A549 (cell line): ENCODE measurements around the gene HSF2BP.

ENCODE experiments used
- JUN ChIP-seq, 2 experiments: fragments of >200 bp; sonication (Bioruptor Twin); formaldehyde crosslinking; IDR thresholded peaks; 2 replicates in 1 of 2; 3 replicates in 1 of 2; pipeline ENCODE4 v1.6.1; 2016 to 2017
- POLR2A ChIP-seq: IDR thresholded peaks from 2 replicates; pipeline ENCODE4 v1.6.1; 2012; ENCODE audit warnings: mild to moderate bottlenecking, low read length
- TF ChIP-seq, protein P1 (sequence below): fragments of 250-450 bp; sonication (Bioruptor Pico); IDR thresholded peaks from 2 replicates; pipeline ENCODE4 v1.5.0; 2021; ENCODE audit warnings: mild to moderate bottlenecking, moderate library complexity, borderline replicate concordance
- TF ChIP-seq, protein P2 (sequence below): fragments of >200 bp; sonication (Bioruptor Twin); formaldehyde crosslinking; IDR thresholded peaks from 3 replicates; pipeline ENCODE4 v1.5.1; 2016
- TF ChIP-seq, protein P3 (sequence below): fragments of >200 bp; sonication (Bioruptor Twin); formaldehyde crosslinking; IDR thresholded peaks from 2 replicates; pipeline ENCODE4 v1.6.1; 2016

DNA sequence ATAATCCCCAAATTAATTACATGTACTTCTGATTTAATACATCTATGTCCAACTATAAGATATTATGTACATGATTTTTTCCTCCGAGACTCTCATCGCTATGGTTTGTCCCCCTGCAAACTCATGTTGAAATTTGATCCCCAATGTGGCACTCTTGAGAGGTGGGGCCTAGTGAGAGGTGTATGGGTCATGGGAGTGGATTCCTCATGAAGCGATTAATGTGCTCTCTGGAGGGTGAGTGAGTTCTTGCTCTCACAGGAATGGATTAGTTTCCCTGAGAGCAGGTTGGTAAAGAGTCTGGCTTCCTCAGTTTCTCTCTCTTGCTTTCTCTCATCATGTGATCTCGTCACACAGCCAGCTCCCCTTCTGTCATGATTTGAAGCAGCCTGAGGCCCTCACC lies 16.1 kb downstream of the HSF2BP start:
- TF ChIP-seq POLR2A (no peak), JUN (IDR thresholded peaks at IDR 0.05) (no peak)
- TF ChIP-seq, protein P1, sequence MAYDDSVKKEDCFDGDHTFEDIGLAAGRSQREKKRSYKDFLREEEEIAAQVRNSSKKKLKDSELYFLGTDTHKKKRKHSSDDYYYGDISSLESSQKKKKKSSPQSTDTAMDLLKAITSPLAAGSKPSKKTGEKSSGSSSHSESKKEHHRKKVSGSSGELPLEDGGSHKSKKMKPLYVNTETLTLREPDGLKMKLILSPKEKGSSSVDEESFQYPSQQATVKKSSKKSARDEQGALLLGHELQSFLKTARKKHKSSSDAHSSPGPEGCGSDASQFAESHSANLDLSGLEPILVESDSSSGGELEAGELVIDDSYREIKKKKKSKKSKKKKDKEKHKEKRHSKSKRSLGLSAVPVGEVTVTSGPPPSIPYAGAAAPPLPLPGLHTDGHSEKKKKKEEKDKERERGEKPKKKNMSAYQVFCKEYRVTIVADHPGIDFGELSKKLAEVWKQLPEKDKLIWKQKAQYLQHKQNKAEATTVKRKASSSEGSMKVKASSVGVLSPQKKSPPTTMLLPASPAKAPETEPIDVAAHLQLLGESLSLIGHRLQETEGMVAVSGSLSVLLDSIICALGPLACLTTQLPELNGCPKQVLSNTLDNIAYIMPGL (CRISPR knock-in tag) = no peak
- TF ChIP-seq, protein P2, sequence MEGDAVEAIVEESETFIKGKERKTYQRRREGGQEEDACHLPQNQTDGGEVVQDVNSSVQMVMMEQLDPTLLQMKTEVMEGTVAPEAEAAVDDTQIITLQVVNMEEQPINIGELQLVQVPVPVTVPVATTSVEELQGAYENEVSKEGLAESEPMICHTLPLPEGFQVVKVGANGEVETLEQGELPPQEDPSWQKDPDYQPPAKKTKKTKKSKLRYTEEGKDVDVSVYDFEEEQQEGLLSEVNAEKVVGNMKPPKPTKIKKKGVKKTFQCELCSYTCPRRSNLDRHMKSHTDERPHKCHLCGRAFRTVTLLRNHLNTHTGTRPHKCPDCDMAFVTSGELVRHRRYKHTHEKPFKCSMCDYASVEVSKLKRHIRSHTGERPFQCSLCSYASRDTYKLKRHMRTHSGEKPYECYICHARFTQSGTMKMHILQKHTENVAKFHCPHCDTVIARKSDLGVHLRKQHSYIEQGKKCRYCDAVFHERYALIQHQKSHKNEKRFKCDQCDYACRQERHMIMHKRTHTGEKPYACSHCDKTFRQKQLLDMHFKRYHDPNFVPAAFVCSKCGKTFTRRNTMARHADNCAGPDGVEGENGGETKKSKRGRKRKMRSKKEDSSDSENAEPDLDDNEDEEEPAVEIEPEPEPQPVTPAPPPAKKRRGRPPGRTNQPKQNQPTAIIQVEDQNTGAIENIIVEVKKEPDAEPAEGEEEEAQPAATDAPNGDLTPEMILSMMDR = no peak
- TF ChIP-seq, protein P3, sequence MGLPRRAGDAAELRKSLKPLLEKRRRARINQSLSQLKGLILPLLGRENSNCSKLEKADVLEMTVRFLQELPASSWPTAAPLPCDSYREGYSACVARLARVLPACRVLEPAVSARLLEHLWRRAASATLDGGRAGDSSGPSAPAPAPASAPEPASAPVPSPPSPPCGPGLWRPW = no peak
